ENCODE measurements around the gene GTPBP10. TPM values are rescaled to one million over a fixed set of nuclear protein-coding genes. Genes with fewer than 3 reads are reported as not detected.

GTPBP10 gene
- total and polyA plus RNA-seq, 2 of the 13 experiments (the other 11 are each of a cell fraction or from before 2014, with no cell fraction given): 13.3 to 38.7 TPM

DNA sequence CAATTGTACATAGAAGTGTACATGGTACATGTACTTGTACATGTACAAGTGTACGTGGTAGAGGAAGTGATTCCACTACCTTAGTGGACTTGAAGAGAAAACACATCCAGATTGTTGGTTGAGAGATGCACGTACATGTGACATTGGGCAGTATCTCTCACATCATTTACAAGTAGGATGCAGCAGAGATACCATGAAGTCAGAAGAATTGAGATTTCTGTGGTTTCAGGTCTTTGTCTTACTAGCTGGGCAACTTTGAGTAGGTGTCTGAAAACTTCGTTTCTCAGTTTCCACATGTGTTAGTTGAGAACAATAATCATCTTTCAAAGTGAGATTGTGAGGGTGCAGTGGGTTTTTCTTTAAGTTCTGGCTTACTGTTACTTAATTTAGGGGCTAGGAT lies 78.2 kb downstream of the GTPBP10 start (continued):
- TF ChIP-seq, protein P1, sequence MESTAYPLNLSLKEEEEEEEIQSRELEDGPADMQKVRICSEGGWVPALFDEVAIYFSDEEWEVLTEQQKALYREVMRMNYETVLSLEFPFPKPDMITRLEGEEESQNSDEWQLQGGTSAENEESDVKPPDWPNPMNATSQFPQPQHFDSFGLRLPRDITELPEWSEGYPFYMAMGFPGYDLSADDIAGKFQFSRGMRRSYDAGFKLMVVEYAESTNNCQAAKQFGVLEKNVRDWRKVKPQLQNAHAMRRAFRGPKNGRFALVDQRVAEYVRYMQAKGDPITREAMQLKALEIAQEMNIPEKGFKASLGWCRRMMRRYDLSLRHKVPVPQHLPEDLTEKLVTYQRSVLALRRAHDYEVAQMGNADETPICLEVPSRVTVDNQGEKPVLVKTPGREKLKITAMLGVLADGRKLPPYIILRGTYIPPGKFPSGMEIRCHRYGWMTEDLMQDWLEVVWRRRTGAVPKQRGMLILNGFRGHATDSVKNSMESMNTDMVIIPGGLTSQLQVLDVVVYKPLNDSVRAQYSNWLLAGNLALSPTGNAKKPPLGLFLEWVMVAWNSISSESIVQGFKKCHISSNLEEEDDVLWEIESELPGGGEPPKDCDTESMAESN (CRISPR knock-in tag; conservative IDR thresholded peaks at IDR 0.05): no peak

- Histone ChIP-seq H3K36me3 (replicated peaks in 1 of 2; ENCODE audit: control insufficient read depth in 1 of 2, insufficient read depth in 2 of 2, low read length in 2 of 2) (no peaks in the 10 kb centered on the region), H3K9ac (ENCODE audit: insufficient read depth, low read depth, low read length) (no peak overlapping the region), H2AFZ (ENCODE audit: low read length) (no peak overlapping the region), H4K20me1 (ENCODE audit: insufficient read depth, low read length) (no peaks in the 10 kb centered on the region), H3K4me3 (replicated peaks in 1 of 3; ENCODE audit: insufficient read depth in 1 of 3, low read depth in 2 of 3, low read length in 3 of 3) (no peak overlapping the region), H3K27me3 (ENCODE audit: control insufficient read depth in 1 of 2, insufficient read depth in 2 of 2, low read length in 2 of 2) (no peaks in the 10 kb centered on the region), H3K4me2 (ENCODE audit: low read depth, low read length) (no peak overlapping the region), H3K9me3 (ENCODE audit: low read length) (no peaks in the 10 kb centered on the region), H3K4me1 (ENCODE audit: insufficient read depth, low read length) (no peaks in the 10 kb centered on the region), H3K79me2 (ENCODE audit: insufficient read depth, low read length) (no peaks in the 10 kb centered on the region), H3K27ac (ENCODE audit: extremely low read length, insufficient read depth, low read length) (no peak overlapping the region)
- TF ChIP-seq CREBL2 (CRISPR knock-in tag; IDR thresholded peaks at IDR 0.05; ENCODE audit: borderline replicate concordance): no peak
- no peak for TF ChIP-seq KDM4B (CRISPR knock-in tag; IDR thresholded peaks at IDR 0.05)
- TF ChIP-seq POLR2AphosphoS5 (IDR thresholded peaks at IDR 0.05; ENCODE audit: low read depth, low read length): no peak
- TF ChIP-seq ZMYM3 (CRISPR knock-in tag; IDR thresholded peaks at IDR 0.05): no peak
- TF ChIP-seq SNAPC2 (CRISPR knock-in tag; IDR thresholded peaks at IDR 0.05): no peak
- TF ChIP-seq CEBPB (IDR thresholded peaks at IDR 0.05; ENCODE audit: borderline replicate concordance, low read depth, low read length): no peak
- 15% methylated on average over 2 of the region's 2 CpGs for WGBS (ENCODE audit: low lambda C conversion rate)
- in situ Hi-C loops (cut with HindIII; ENCODE audit: extremely low pct_ligation_motif_present, low pct_unique_long_range_greater_than_20kb): no loop called here
- ChIA-PET CTCF (ENCODE audit: low intra/inter-chr PET ratio, low total read pairs) (no interaction called here), POLR2A (no interaction called here)
- no TSS peak for BruUV-seq (replicated peaks)
- no peak for ATAC-seq
- FAIRE-seq: no peak
- intact Hi-C loops (cut with micrococcal nuclease; ENCODE audit: unreplicated experiment): loop anchor here (5.0 to 10.0 kb wide), 3 partner anchors 128 to 1881 kb away; no protein-coding TSS in a partner anchor
- no peak for DNase-seq (ENCODE audit: low spot score)
Measured at GRCh38 chr7:90425376-90425775, 78.9 kb downstream of the GTPBP10 start.
